Measurements from ENCODE around the gene CSNK2A3. TPM values are rescaled to one million over a fixed set of nuclear protein-coding genes. Genes with fewer than 3 reads are reported as not detected.

Gene CSNK2A3
- total and polyA plus RNA-seq, 10 of the 15 experiments (the other 5 are each of a cell fraction or from before 2014, with no cell fraction given), result 0.68 to 6.2 (median 1.4) TPM

- TF ChIP-seq, protein P1, sequence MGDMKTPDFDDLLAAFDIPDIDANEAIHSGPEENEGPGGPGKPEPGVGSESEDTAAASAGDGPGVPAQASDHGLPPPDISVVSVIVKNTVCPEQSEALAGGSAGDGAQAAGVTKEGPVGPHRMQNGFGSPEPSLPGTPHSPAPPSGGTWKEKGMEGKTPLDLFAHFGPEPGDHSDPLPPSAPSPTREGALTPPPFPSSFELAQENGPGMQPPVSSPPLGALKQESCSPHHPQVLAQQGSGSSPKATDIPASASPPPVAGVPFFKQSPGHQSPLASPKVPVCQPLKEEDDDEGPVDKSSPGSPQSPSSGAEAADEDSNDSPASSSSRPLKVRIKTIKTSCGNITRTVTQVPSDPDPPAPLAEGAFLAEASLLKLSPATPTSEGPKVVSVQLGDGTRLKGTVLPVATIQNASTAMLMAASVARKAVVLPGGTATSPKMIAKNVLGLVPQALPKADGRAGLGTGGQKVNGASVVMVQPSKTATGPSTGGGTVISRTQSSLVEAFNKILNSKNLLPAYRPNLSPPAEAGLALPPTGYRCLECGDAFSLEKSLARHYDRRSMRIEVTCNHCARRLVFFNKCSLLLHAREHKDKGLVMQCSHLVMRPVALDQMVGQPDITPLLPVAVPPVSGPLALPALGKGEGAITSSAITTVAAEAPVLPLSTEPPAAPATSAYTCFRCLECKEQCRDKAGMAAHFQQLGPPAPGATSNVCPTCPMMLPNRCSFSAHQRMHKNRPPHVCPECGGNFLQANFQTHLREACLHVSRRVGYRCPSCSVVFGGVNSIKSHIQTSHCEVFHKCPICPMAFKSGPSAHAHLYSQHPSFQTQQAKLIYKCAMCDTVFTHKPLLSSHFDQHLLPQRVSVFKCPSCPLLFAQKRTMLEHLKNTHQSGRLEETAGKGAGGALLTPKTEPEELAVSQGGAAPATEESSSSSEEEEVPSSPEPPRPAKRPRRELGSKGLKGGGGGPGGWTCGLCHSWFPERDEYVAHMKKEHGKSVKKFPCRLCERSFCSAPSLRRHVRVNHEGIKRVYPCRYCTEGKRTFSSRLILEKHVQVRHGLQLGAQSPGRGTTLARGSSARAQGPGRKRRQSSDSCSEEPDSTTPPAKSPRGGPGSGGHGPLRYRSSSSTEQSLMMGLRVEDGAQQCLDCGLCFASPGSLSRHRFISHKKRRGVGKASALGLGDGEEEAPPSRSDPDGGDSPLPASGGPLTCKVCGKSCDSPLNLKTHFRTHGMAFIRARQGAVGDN (IDR thresholded peaks at IDR 0.05), result no peak
- no peak for TF ChIP-seq RELB (IDR thresholded peaks at IDR 0.05; ENCODE audit: low read depth)
Observed at GRCh38 chr11:11346303-11346702, 6.7 kb downstream of the CSNK2A3 start (continued).

- no TSS peak for BruUV-seq (replicated peaks)
- H4K20me1 ChIP-seq (ENCODE audit: control insufficient read depth, insufficient read depth), result no peaks in the 10 kb centered on the region
- CTCF ChIA-PET, result no interaction called here
- intact Hi-C loops (cut with micrococcal nuclease; ENCODE audit: unreplicated experiment), result no loop called here
- H3K36me3 ChIP-seq (ENCODE audit: control insufficient read depth in 2 of 2, insufficient read depth in 2 of 2, low read length in 1 of 2), result no peaks in the 10 kb centered on the region
- in situ Hi-C loops (cut with MboI), result no loop called here
- H3K27me3 ChIP-seq (replicated peaks in 1 of 2; ENCODE audit: control insufficient read depth in 2 of 2, insufficient read depth in 2 of 2, low read length in 1 of 2), result no peaks in the 10 kb centered on the region
- ATAC-seq, result no peak
- SMC1A ChIA-PET (ENCODE audit: uncharacterized antibody, unreplicated experiment), result interaction anchor here (1.3 kb wide), 1 partner anchor 22 kb away, joined by 3 read pairs; no protein-coding TSS in a partner anchor
- POLR2A ChIA-PET, result no interaction called here
- no peak overlapping the region for H3K9ac ChIP-seq (ENCODE audit: control insufficient read depth, insufficient read depth, low read length)
- WGBS (ENCODE audit: insufficient coverage, insufficient replicate concordance, low lambda C conversion rate, missing lambda C conversion rate), result 56% methylated on average over 1 of the region's 1 CpG
- no peak overlapping the region for H3K27ac ChIP-seq (ENCODE audit: control insufficient read depth, insufficient read depth)
- no peak overlapping the region for H3K4me3 ChIP-seq
- H3K4me1 ChIP-seq (ENCODE audit: control insufficient read depth, insufficient read depth, low read length), result no peaks in the 10 kb centered on the region
- H2AFZ ChIP-seq (ENCODE audit: control insufficient read depth, low read depth, low read length), result no peak overlapping the region
- no peak for DNase-seq (ENCODE audit: low read depth, low spot score)
- no peaks in the 10 kb centered on the region for H3K9me3 ChIP-seq (replicated peaks; ENCODE audit: control insufficient read depth, insufficient read depth, low read length)
- H3K79me2 ChIP-seq (ENCODE audit: control insufficient read depth, insufficient read depth, low read length), result no peaks in the 10 kb centered on the region
- FAIRE-seq, result no peak
- RAD21 ChIA-PET (ENCODE audit: unreplicated experiment), result no interaction called here
- H3K4me2 ChIP-seq (ENCODE audit: control insufficient read depth, insufficient read depth), result no peak overlapping the region
- TF ChIP-seq, protein P2, sequence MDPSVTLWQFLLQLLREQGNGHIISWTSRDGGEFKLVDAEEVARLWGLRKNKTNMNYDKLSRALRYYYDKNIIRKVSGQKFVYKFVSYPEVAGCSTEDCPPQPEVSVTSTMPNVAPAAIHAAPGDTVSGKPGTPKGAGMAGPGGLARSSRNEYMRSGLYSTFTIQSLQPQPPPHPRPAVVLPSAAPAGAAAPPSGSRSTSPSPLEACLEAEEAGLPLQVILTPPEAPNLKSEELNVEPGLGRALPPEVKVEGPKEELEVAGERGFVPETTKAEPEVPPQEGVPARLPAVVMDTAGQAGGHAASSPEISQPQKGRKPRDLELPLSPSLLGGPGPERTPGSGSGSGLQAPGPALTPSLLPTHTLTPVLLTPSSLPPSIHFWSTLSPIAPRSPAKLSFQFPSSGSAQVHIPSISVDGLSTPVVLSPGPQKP (IDR thresholded peaks at IDR 0.05; ENCODE audit: low read depth, low read length), result no peak
- TF ChIP-seq STAT1 (conservative IDR thresholded peaks at IDR 0.05), result no peak
- TF ChIP-seq, protein P3, sequence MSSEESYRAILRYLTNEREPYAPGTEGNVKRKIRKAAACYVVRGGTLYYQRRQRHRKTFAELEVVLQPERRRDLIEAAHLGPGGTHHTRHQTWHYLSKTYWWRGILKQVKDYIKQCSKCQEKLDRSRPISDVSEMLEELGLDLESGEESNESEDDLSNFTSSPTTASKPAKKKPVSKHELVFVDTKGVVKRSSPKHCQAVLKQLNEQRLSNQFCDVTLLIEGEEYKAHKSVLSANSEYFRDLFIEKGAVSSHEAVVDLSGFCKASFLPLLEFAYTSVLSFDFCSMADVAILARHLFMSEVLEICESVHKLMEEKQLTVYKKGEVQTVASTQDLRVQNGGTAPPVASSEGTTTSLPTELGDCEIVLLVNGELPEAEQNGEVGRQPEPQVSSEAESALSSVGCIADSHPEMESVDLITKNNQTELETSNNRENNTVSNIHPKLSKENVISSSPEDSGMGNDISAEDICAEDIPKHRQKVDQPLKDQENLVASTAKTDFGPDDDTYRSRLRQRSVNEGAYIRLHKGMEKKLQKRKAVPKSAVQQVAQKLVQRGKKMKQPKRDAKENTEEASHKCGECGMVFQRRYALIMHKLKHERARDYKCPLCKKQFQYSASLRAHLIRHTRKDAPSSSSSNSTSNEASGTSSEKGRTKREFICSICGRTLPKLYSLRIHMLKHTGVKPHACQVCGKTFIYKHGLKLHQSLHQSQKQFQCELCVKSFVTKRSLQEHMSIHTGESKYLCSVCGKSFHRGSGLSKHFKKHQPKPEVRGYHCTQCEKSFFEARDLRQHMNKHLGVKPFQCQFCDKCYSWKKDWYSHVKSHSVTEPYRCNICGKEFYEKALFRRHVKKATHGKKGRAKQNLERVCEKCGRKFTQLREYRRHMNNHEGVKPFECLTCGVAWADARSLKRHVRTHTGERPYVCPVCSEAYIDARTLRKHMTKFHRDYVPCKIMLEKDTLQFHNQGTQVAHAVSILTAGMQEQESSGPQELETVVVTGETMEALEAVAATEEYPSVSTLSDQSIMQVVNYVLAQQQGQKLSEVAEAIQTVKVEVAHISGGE (CRISPR knock-in tag; IDR thresholded peaks at IDR 0.05), result no peak
- no peak for TF ChIP-seq SMARCA5 (IDR thresholded peaks at IDR 0.05)
- TF ChIP-seq, protein P4, sequence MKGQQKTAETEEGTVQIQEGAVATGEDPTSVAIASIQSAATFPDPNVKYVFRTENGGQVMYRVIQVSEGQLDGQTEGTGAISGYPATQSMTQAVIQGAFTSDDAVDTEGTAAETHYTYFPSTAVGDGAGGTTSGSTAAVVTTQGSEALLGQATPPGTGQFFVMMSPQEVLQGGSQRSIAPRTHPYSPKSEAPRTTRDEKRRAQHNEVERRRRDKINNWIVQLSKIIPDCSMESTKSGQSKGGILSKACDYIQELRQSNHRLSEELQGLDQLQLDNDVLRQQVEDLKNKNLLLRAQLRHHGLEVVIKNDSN (IDR thresholded peaks at IDR 0.05; ENCODE audit: borderline replicate concordance, extremely low read length, insufficient read depth, low read depth, low read length), result no peak
- TF ChIP-seq NRF1 (conservative IDR thresholded peaks at IDR 0.05; ENCODE audit: low read depth, low read length), result no peak
- no peak for TF ChIP-seq LARP7 (IDR thresholded peaks at IDR 0.05)
- TF ChIP-seq KAT2A (conservative IDR thresholded peaks at IDR 0.05; ENCODE audit: control insufficient read depth, low read depth, low read length), result no peak
- TF ChIP-seq CBX3 (IDR thresholded peaks at IDR 0.05; ENCODE audit: borderline replicate concordance, low read depth), result no peak
Observed at GRCh38 chr11:11345099-11345498, 8.0 kb downstream of the CSNK2A3 start.

Data from GM12878 (cell line).